Fibroblast of skin of abdomen (primary cell): ENCODE measurements around the gene FMNL2.
A peak's percentile ranks its signal among the peaks of the same experiment; 100 is the strongest.

ENCODE experiments used
- DNase-seq: peaks from one replicate; pipeline ENCODE4 v3.0.0-alpha.2; 2013

The FMNL2 gene

DNA sequence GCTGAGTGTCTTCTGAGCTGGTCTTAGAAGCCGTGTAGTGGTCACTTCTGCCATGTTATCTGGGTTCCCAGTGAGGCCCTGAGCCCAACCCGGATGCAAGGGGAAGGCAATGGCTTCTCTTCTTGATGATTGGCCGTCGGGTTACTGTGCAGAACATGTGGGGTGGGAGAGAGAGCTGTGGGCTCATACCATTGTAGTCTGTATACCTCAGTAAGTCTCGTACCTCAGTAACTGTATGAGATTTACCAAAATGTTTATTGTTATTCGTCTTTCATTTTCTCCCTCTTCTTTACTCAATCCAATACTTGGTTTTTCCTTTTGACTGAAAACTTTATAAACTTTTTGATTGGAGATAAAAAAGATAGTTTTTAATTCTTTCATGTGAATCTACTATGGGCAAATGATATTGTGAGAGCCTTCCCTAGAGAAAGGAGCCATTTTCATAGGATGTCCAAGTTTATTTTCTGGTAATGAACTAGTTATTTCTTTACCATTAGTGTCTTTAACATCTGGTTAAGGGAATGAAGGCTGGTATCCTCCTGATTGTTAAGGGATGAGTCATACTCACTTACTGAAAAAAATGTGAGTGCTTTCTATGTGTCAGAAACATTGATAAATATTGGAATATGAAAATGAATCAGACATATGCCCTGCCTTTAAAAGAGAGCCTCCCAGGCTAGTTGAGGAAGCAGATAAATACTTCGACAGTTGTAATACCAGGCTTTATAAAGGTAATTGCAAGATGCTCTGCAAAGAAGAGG lies 252.4 kb downstream of the FMNL2 start:
- DNase-seq, result peak; percentile 64

GRCh38 chr2:152588998-152589397 lies 254.0 kb downstream of the FMNL2 start:
- DNase-seq, result no peak

- no peak for DNase-seq
Observed at GRCh38 chr2:152594022-152594766, 259.2 kb downstream of the FMNL2 start.

DNA sequence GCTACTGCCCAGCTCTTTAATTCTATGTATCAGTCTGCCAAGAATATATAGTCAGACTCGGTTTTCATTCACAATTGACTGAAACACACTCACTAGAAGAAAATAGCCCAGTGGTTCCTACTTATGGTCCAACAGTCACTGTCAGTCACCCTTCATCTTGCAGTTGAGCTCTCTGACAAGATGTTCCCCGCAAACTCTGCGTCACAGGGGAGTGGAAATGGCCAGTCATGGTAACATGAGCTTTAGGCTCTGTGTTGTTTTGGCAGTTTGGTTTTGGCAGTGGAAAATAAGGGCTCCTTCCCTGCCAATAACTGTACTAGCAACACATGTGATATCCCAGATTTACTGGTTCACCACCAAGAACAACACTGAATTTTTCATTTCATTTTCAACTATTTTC lies 259.8 kb downstream of the FMNL2 start:
- DNase-seq, result no peak

GRCh38 chr2:152598975-152599759 lies 264.2 kb downstream of the FMNL2 start:
- peak; percentile 37 for DNase-seq

GRCh38 chr2:152600051-152600657 lies 265.2 kb downstream of the FMNL2 start:
- no peak for DNase-seq

DNA sequence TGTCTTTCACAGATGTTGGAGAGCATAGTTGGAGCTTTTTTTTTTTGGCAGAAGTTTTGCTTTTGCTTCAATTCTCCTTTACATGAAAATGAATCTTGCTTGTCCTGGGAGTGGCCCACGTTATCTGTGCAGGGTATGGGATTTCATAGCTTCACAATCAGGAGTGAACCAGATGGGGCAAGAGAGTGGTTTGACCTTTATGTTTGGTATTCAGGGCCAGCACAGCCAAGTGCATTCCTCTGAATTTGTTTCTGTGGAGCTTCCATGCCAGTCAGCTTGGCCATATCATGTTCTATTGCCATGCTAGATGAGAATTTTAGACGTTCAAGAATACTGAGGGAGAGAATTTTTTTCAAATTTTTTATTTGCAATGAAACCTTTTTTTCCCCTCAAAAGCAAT lies 265.7 kb downstream of the FMNL2 start:
- DNase-seq, result no peak

GRCh38 chr2:152602750-152603149 lies 267.8 kb downstream of the FMNL2 start:
- no peak for DNase-seq

- DNase-seq, result no peak
Observed at GRCh38 chr2:152603166-152603565, 268.2 kb downstream of the FMNL2 start.

DNA sequence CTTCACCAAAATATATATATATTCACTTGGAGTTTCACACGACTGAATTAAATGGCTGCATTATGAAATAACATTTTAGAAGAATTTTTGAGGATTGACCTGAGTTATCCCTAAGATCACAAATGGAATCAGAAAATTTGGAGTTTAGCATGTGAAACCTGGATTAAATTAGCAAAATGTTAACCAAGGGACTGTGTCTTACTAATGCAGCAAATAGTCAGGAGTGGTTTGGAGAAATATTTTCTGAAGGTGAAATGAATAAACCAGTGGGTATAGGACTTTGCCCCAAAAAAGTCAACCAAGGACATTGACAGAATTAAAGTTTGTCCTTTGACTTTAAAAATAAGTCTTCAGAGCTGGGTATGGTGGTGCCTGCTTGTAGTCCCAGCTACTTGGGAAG lies 271.1 kb downstream of the FMNL2 start:
- peak; percentile 66 for DNase-seq

GRCh38 chr2:152606941-152607340 lies 272.0 kb downstream of the FMNL2 start:
- no peak for DNase-seq

DNA sequence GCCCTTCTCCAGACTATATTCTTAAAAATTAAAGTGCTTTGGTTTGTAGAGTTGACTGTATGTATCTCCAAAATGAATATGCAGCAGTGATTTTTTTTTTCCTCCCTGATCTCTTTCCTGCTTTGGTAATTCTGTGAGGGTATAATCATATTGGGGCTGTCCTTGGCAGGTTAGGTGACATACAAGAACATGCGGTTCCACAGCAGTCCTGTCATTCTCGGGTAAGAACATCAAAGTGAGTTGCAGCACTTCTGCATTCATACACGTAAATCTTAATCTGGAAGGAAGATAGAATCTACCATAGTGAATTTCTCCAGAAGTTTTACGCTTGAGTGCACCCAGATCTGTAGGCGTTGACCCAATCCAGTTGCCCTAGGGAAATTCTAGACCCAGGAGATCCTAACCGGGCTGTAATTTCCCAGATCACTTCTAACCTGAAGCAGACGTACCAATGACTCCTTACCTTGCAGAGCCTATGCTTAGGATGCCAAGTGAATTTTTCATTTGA lies 272.9 kb downstream of the FMNL2 start:
- no peak for DNase-seq

GRCh38 chr2:152609154-152609553 lies 274.2 kb downstream of the FMNL2 start:
- no peak for DNase-seq

- no peak for DNase-seq
Observed at GRCh38 chr2:152609699-152610098, 274.7 kb downstream of the FMNL2 start.

- DNase-seq, result peak; percentile 84
Observed at GRCh38 chr2:152611458-152612231, 276.7 kb downstream of the FMNL2 start.

DNA sequence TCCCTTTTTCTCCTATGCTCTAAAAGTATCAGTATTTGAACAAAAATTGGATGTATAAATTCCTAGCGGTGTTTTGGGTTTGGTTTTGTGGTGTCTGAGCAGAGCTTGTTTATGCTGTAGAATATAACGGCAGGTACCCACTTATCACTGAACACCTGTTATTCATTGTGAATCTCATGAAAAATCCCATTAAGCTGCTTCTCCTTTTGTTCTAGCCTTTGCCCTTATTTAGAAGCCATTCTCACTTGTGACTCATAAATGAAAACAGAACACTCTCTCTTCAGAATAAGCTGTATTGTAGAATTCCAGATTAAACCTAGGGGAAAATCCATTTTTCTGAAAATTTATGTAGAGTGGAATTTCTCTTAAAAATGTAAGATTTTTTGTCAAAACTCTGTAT lies 278.3 kb downstream of the FMNL2 start:
- DNase-seq, result peak; percentile 37

DNA sequence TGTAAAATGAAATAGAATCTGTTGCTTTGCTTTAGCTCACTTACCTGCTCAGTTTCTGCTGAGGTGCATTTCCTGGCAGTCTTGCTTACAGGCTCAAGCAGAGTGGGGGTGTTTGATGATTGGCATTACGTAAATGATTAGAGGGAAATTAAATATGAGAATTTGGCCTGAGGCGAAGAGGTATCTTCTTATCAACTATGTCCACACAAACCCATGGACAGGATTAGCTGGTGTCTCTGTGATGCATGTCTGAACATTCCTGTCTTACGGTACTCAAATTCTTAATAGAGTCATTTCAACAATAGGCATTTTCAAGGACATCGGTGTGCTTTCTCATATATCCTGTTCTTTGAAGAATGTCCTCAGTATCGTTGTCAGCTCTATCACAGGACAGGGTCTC lies 280.2 kb downstream of the FMNL2 start:
- no peak for DNase-seq

DNA sequence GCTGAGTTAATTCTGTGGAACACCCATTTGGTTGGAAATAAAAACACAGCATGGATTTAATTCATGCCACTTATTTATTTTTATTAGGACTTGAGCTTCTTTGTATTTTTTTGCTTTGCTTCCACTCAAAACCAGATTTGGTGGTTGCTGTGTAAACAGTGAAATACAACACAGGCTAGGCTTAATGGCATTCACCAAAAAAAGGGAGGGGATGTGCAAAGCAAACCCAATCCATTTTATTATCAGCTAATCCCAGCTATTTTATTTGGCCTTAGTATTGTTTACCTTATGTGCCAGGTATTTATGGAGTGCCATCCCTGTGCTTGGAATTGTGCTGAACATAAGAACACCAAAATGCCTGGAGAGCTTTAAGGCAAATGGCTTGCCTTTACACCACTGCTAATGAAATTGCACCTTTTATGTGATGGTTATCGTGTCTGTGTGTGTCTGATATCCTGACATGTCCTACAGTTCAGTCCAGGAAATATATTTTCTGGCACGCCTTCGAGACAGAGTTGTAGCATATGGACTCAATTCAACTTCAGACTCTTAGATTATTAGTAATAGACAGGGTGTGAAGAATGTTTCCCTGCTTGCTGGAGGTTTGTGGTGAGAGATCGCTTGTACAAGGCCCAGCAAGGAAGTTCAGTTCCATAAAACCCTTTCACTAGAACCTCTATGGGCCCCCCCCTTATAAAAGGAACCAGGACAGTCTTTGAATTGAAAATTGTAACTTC lies 282.6 kb downstream of the FMNL2 start:
- DNase-seq, result peak; percentile 80

- no peak for DNase-seq
Observed at GRCh38 chr2:152618193-152618564, 283.2 kb downstream of the FMNL2 start.

- no peak for DNase-seq
Observed at GRCh38 chr2:152620208-152620607, 285.2 kb downstream of the FMNL2 start.

- no peak for DNase-seq
Observed at GRCh38 chr2:152620985-152621384, 286.0 kb downstream of the FMNL2 start.
